ENCODE measurements around the gene PDE9A. TPM values are rescaled to one million over a fixed set of nuclear protein-coding genes. Genes with fewer than 3 reads are reported as not detected.

Gene PDE9A
- total RNA-seq, 1 donor from 2014 or later = 58.7 TPM

DNA sequence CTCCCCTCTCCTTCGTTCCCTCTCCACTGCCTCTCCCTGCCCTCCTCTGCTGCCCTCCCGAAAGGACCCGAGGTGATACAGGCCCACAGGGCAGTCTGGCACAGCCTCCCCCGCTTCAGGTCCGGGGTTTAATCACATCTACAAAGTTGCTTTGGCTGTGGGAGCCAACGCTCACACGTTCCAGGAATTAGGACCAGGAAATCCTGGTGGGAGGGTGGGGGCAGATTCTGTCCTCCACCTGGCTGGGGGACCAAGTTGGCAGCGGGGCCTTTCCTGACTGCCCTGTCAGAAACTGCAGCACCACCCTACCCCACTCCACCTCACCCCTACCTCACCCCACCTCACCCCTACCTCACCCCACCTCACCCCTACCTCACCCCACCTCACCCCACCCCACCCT is 130.9 kb downstream of the PDE9A start:
- peaks cover 22% of the 10 kb centered on the region for H3K27me3 Mint-ChIP-seq (ENCODE audit: unreplicated experiment)
- H3K36me3 Mint-ChIP-seq (ENCODE audit: unreplicated experiment) = no peaks in the 10 kb centered on the region
- no peak overlapping the region for H3K27ac Mint-ChIP-seq (ENCODE audit: unreplicated experiment)
- no peak overlapping the region for H3K4me3 Mint-ChIP-seq (ENCODE audit: unreplicated experiment)
- peaks cover 20% of the 10 kb centered on the region for H3K9me3 Mint-ChIP-seq (ENCODE audit: unreplicated experiment)
- H3K4me1 Mint-ChIP-seq (ENCODE audit: low read depth, unreplicated experiment) = peaks cover 31% of the 10 kb centered on the region
- no peak for TF ChIP-seq CTCF (IDR thresholded peaks at IDR 0.05; ENCODE audit: partially characterized antibody, unreplicated experiment)
- DNase-seq = no peak

- peaks cover 18% of the 10 kb centered on the region for H3K9me3 Mint-ChIP-seq (ENCODE audit: unreplicated experiment)
- TF ChIP-seq CTCF (IDR thresholded peaks at IDR 0.05; ENCODE audit: partially characterized antibody, unreplicated experiment) = no peak
- no peak for DNase-seq
- H3K4me3 Mint-ChIP-seq (ENCODE audit: unreplicated experiment) = no peak overlapping the region
- peaks cover 19% of the 10 kb centered on the region for H3K27me3 Mint-ChIP-seq (ENCODE audit: unreplicated experiment)
- H3K36me3 Mint-ChIP-seq (ENCODE audit: unreplicated experiment) = no peaks in the 10 kb centered on the region
- no peak overlapping the region for H3K27ac Mint-ChIP-seq (ENCODE audit: unreplicated experiment)
- H3K4me1 Mint-ChIP-seq (ENCODE audit: low read depth, unreplicated experiment) = peaks cover 28% of the 10 kb centered on the region
Measured at GRCh38 chr21:42784896-42785451, 131.6 kb downstream of the PDE9A start.

DNA sequence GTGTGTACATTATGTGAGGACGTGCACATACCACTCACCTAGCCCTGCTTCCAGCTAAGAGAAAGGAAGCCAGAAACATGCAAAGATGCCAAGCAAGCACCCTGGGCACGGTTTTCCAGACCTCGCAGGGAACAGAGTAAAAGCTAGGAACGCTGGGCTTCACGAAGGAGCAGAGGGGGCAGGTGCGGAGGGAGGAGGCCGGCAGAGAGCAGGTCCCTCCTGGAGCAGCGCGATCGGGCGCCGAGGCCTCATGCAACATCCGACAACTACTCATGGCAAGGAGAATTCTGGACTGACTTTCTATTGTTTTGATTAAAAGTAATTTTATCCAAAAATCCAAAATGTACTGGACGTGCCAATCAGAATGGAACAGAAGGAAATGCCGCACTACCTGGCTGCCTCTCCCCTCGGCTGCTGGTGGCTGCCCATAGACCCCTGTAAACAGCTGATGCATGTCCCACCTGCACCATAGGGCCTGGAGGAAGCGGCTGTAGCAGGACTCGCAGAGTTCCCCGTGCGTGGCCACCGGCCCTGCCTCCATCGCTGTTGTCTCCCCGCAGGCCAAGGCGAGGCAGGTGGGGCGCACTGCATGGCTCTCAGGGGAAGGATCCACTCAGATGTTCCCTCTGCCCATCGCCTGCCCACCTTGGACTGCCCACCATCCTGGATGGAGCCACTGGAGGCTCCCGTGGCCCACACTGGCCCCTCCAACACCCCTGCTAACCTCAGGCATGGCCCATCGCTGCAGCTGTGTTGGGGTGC is 132.4 kb downstream of the PDE9A start:
- Mint-ChIP-seq H3K4me1 (ENCODE audit: low read depth, unreplicated experiment) (peaks cover 21% of the 10 kb centered on the region), H3K4me3 (ENCODE audit: unreplicated experiment) (no peak overlapping the region), H3K36me3 (ENCODE audit: unreplicated experiment) (no peaks in the 10 kb centered on the region), H3K27ac (ENCODE audit: unreplicated experiment) (no peak overlapping the region), H3K9me3 (ENCODE audit: unreplicated experiment) (peaks cover 12% of the 10 kb centered on the region), H3K27me3 (ENCODE audit: unreplicated experiment) (peaks cover 19% of the 10 kb centered on the region)
- no peak for DNase-seq
- no peak for TF ChIP-seq CTCF (IDR thresholded peaks at IDR 0.05; ENCODE audit: partially characterized antibody, unreplicated experiment)

DNA sequence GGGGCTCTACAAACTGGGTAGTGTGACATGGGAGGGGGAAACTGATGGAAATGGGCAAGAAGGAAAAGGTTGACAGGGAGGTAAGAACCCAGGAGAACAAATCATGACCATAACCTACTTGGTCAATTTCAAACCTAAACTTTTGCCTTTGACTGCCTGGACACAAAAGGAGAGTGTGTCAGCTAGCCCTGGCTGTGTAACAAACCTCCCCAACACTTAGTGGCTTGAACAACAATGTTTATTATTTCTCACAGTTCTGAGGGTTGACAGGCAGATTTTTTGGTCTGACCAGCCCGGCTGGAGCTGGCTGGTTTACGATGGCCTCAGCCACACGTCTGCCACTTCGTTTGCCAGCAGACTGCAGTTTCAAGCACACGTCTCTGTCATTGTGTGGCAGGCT is 133.5 kb downstream of the PDE9A start:
- H3K36me3 Mint-ChIP-seq (ENCODE audit: unreplicated experiment) = no peaks in the 10 kb centered on the region
- no peak for TF ChIP-seq CTCF (IDR thresholded peaks at IDR 0.05; ENCODE audit: partially characterized antibody, unreplicated experiment)
- no peak overlapping the region for H3K27ac Mint-ChIP-seq (ENCODE audit: unreplicated experiment)
- H3K4me3 Mint-ChIP-seq (ENCODE audit: unreplicated experiment) = no peak overlapping the region
- peaks cover 20% of the 10 kb centered on the region for H3K4me1 Mint-ChIP-seq (ENCODE audit: low read depth, unreplicated experiment)
- peaks cover 16% of the 10 kb centered on the region for H3K27me3 Mint-ChIP-seq (ENCODE audit: unreplicated experiment)
- peaks cover 5% of the 10 kb centered on the region for H3K9me3 Mint-ChIP-seq (ENCODE audit: unreplicated experiment)
- no peak for DNase-seq

- no peak for TF ChIP-seq CTCF (IDR thresholded peaks at IDR 0.05; ENCODE audit: partially characterized antibody, unreplicated experiment)
- Mint-ChIP-seq H3K36me3 (ENCODE audit: unreplicated experiment) (no peaks in the 10 kb centered on the region), H3K9me3 (ENCODE audit: unreplicated experiment) (no peaks in the 10 kb centered on the region), H3K4me1 (ENCODE audit: low read depth, unreplicated experiment) (peaks cover 13% of the 10 kb centered on the region), H3K4me3 (ENCODE audit: unreplicated experiment) (no peak overlapping the region), H3K27ac (ENCODE audit: unreplicated experiment) (no peak overlapping the region), H3K27me3 (ENCODE audit: unreplicated experiment) (peaks cover 12% of the 10 kb centered on the region)
- no peak for DNase-seq
Measured at GRCh38 chr21:42787613-42788012, 134.2 kb downstream of the PDE9A start.

All from glutamatergic neuron (in vitro differentiated cells).